Prostate gland (tissue), 2 donors: ENCODE measurements around the gene MYH6. TPM values are rescaled to one million over a fixed set of nuclear protein-coding genes. Genes with fewer than 3 reads are reported as not detected.

ENCODE experiments used
- DNase-seq: peaks from one replicate; pipeline ENCODE4 v3.0.0-alpha.2; 2019; ENCODE audit warnings: low spot score
- H3K27ac ChIP-seq, 2 donors: fragments of 200-600 bp; sonication (generic); 2 replicates each; pipeline ENCODE4 v1.5.1; 2017 to 2019
- H3K27me3 ChIP-seq: fragments of 200-600 bp; sonication (generic); replicated peaks from 2 replicates; pipeline ENCODE4 v1.5.1; 2019; ENCODE audit not compliant: insufficient read depth
- H3K36me3 ChIP-seq, 2 donors: fragments of 200-600 bp; sonication (generic); 1 replicate in 1 of 2; 2 replicates in 1 of 2; pipeline versions ENCODE4 v1.5.1 to v1.8.1; 2017 to 2019
- H3K4me1 ChIP-seq: fragments of 200-600 bp; sonication (generic); replicated peaks from 2 replicates; pipeline ENCODE4 v1.5.1; 2019
- H3K4me3 ChIP-seq, 2 donors: fragments of 200-600 bp; sonication (generic); 2 replicates each; pipeline ENCODE4 v1.5.1; 2017 to 2019
- H3K9me3 ChIP-seq: fragments of 200-600 bp; sonication (generic); 2 replicates; pipeline ENCODE4 v1.5.1; 2017
- POLR2A ChIP-seq: fragments of 450-650 bp; IDR thresholded peaks from one replicate; pipeline ENCODE4 v1.6.1; 2016; ENCODE audit warnings: antibody characterized with exemption, mild to moderate bottlenecking
- POLR2AphosphoS5 ChIP-seq: sonication (generic); formaldehyde crosslinking; IDR thresholded peaks from one replicate; pipeline ENCODE4 v1.6.1; 2017; ENCODE audit warnings: antibody characterized with exemption
- WGBS: methylation state at CpG from one replicate; pipeline ENCODE4 v1.1.5; 2018; 5-methylcytosine and 5-hydroxymethylcytosine counted together
- intact Hi-C: fragments of 100-400 bp; cut with DNase I; formaldehyde crosslinking; loops from one replicate; pipeline ENCODE4 v1.14.2; 2022
- total RNA-seq, 2 donors: library from RNA; depleted of rRNA; stranded (reverse); fragments of >200 nt; gene quantifications; one replicate each; pipeline ENCODE4 v1.1.0, GENCODE V29; 2016
- TF ChIP-seq, protein P1 (sequence below), 4 experiments: fragments of 200-600 bp in 2 of 4; fragments of 450-650 bp in 2 of 4; sonication (generic) in 2 of 4; IDR thresholded peaks; 1 replicate in 3 of 4; 2 replicates in 1 of 4; pipeline ENCODE4 v1.5.1; 2016 to 2019; ENCODE audit warnings: antibody characterized with exemption in 4 of 4, mild to moderate bottlenecking in 2 of 4, moderate library complexity in 2 of 4

MYH6 gene
- total RNA-seq, 2 donors from 2014 or later: 3.1 TPM; not detected in 1

DNA sequence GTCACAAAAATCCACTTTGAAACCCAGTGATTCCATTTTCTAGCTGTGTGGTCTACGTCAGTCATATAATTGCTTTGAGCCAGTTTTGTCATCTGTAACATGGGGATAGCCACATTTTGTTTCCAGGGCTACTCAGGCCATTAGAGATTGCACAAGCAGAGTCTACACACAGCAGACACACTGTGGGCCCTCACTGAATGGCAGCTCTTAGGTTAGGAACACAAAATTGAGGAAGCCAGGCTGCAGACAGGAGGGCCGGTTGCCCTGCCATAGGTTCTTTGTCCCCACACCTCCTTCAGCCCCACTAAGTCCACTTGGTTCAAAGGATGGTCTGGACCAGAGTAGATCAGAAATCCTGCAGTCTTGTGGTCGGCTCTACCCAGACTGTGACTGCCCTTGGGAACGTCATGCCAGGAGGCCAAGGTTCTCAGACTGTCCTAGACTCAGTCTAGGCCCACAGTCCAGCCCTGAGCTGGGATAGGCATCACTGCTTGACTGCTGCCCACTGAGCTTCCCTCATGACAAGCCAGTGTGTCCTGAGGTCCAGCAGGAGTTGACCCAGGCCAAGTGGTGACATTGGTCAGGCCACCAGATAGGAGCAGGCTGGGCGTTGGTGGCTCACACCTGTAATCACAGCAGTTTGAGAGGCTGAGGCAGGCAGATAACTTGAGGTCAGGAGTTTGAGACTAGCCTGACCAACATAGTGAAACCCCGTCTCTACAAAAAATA lies 31.2 kb upstream of the MYH6 start:
- H3K27me3 ChIP-seq: no peaks in the 10 kb centered on the region
- no peak overlapping the region for H3K27ac ChIP-seq
- DNase-seq: no peak
- H3K4me3 ChIP-seq: no peak overlapping the region
- WGBS: 95% methylated on average over 6 of the region's 6 CpGs
- intact Hi-C loops: no loop called here
- TF ChIP-seq POLR2AphosphoS5 (no peak), POLR2A (no peak)
- TF ChIP-seq, protein P1, sequence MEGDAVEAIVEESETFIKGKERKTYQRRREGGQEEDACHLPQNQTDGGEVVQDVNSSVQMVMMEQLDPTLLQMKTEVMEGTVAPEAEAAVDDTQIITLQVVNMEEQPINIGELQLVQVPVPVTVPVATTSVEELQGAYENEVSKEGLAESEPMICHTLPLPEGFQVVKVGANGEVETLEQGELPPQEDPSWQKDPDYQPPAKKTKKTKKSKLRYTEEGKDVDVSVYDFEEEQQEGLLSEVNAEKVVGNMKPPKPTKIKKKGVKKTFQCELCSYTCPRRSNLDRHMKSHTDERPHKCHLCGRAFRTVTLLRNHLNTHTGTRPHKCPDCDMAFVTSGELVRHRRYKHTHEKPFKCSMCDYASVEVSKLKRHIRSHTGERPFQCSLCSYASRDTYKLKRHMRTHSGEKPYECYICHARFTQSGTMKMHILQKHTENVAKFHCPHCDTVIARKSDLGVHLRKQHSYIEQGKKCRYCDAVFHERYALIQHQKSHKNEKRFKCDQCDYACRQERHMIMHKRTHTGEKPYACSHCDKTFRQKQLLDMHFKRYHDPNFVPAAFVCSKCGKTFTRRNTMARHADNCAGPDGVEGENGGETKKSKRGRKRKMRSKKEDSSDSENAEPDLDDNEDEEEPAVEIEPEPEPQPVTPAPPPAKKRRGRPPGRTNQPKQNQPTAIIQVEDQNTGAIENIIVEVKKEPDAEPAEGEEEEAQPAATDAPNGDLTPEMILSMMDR (IDR thresholded peaks at IDR 0.05): no peak
- no peaks in the 10 kb centered on the region for H3K36me3 ChIP-seq
- H3K9me3 ChIP-seq: no peaks in the 10 kb centered on the region
- no peaks in the 10 kb centered on the region for H3K4me1 ChIP-seq

DNA sequence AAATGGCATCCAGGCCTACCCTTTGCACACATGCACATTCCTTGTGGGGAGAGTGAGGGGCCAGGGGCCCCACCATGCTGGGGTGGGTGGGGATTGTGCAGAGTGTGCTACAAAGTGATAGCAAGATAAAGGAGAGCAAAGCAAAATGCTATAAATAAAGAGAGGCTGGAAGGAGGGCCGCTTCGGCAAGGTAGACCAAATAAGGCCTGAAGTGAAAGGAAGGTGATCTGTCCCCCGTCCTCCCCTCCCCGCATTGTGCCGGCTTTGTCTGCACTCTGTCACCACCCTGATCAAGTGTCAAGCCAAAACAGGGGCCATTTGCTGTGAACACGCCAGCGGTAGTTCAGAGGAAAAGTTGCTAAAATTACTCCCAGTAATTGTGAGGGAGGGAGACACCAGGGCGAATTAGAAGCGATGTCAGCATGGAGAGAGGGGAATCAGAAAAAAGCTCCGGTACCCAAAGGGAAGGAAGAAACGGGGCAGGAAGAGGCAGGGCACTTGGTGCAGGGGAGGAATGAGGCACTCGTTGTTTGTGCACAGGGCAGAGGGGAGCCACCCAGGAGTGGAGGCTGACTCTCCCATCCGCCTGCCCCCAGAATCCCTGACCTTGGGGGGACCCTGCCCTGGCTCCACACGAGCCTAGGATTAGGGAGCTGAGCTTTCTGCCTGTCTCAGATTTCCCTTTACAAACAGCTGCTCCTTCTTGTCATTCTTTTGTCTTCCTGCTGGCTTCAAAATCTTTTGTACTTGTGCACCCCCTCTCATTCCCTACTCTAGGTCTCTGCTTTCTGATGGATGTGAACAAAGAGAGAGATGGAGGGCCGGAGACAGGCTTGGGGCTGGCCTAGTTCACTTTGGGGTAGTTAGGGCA lies 30.3 kb upstream of the MYH6 start:
- intact Hi-C loops: no loop called here
- no peaks in the 10 kb centered on the region for H3K9me3 ChIP-seq
- no peak overlapping the region for H3K27ac ChIP-seq
- no peaks in the 10 kb centered on the region for H3K4me1 ChIP-seq
- TF ChIP-seq, protein P1 (IDR thresholded peaks at IDR 0.05): no peak
- TF ChIP-seq POLR2AphosphoS5: no peak
- no peak for TF ChIP-seq POLR2A
- H3K36me3 ChIP-seq: no peaks in the 10 kb centered on the region
- WGBS: 36% methylated on average over 15 of the region's 15 CpGs
- H3K27me3 ChIP-seq: no peaks in the 10 kb centered on the region
- no peak for DNase-seq
- H3K4me3 ChIP-seq: no peak overlapping the region

- intact Hi-C loops: no loop called here
- no peak overlapping the region for H3K4me3 ChIP-seq
- H3K9me3 ChIP-seq: no peaks in the 10 kb centered on the region
- H3K27ac ChIP-seq: no peak overlapping the region
- no peaks in the 10 kb centered on the region for H3K36me3 ChIP-seq
- H3K4me1 ChIP-seq: no peaks in the 10 kb centered on the region
- WGBS: 79% methylated on average over 8 of the region's 8 CpGs
- DNase-seq: no peak
- TF ChIP-seq POLR2AphosphoS5 (no peak), POLR2A (no peak)
- TF ChIP-seq, protein P1 (IDR thresholded peaks at IDR 0.05): no peak
- no peaks in the 10 kb centered on the region for H3K27me3 ChIP-seq
Observed at GRCh38 chr14:23437133-23438100, 29.3 kb upstream of the MYH6 start.

DNA sequence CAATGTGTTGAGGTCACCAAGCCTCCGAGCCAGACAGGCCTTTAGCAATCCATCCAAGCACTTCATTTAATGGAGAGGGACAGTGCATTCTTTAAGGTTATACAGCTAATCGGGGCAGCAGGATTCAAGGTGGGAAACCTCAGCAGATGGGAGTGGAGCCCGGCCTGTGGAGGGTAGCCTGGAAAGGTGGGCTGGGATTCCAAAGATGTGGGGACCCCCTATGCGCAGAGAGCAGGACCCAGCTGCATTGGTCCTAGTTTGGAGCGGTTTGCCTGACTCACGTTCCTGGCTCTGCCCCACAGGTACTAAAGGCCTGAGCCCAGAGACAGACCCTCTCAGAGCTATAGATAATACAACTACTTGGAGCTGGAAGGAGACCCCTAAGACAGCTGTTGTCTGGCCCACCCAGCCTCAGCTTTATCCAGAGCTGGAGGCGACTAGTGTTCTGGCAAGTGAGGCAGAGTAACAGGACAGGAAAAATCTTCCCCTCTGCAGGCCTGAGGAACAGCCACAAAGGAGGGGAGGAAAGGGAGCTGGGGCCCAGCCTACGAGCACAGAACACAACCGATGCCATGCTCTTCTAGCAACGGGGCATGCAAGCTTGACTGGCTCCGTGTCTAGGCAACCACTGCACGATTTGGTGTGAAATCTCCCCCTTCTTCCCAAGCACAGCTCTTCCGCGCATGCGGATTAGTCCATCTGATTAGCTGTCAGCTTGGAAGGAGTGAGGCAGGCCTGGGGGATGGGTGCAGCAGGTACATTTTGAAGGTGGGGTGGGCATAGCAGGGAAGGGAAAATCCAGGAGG lies 28.5 kb upstream of the MYH6 start:
- Histone ChIP-seq H3K27ac (no peak overlapping the region), H3K4me3 (no peak overlapping the region), H3K9me3 (no peaks in the 10 kb centered on the region), H3K4me1 (no peaks in the 10 kb centered on the region), H3K36me3 (no peaks in the 10 kb centered on the region), H3K27me3 (no peaks in the 10 kb centered on the region)
- WGBS: 45% methylated on average over 15 of the region's 15 CpGs
- intact Hi-C loops: no loop called here
- no peak for DNase-seq
- TF ChIP-seq POLR2A (no peak), POLR2AphosphoS5 (no peak)
- TF ChIP-seq, protein P1 (IDR thresholded peaks at IDR 0.05): no peak
